C4-2B (cell line): ENCODE data around the gene OLFM1.

Experiments used
- H3K27ac ChIP-seq: fragments of 450-650 bp; 2 replicates; pipeline ENCODE4 v1.5.1; 2017
- CTCF ChIP-seq: fragments of 450-650 bp; conservative IDR thresholded peaks from 2 replicates; pipeline ENCODE4 v1.5.1; 2017; ENCODE audit warnings: mild to moderate bottlenecking
- ZFX ChIP-seq: fragments of 450-650 bp; IDR thresholded peaks from 2 replicates; pipeline ENCODE4 v1.6.1; 2017

OLFM1 gene

GRCh38 chr9:135069558-135070197, 17.8 kb upstream of the OLFM1 start:
- TF ChIP-seq ZFX (no peak), CTCF (no peak)
- H3K27ac ChIP-seq, result no peak overlapping the region

DNA sequence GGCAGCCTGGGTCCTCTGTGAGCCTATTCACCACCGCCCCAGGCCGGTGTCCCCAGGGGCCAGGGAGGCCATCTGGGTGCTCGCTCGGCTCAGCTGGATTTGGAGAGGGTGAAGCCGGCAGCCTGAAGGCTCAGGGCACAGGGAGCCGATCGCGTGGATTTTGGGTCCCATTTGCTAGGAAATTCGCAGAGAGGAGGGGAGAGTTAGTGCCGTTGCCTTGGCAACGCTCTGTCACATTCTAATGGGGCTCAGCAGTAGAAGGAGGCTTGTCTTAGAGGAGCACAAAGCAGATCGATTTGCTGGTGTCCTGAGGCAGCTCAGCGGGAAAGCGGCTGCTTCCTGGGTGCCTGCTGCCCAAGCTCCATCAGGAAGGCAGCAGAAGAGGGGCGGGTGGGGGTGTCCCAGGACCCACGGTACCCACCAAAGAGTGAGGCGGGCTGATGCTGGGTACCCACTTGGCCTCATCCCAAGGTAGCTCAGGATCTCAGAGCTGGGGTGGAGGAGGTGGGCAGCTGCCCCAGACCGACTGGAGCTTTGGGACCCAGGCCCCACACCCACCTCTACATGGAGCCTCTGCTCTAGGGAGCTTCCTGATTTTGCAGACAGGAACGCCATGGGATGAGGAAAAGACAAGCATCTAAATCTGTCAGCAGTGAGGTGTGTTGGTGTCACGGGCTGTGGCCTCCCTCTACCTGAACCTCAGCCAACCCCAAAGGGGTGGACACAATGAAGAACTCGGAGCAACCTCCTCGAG, 17.1 kb upstream of the OLFM1 start:
- TF ChIP-seq ZFX (no peak), CTCF (no peak)
- H3K27ac ChIP-seq, result no peak overlapping the region

- TF ChIP-seq CTCF, result no peak
- no peak for TF ChIP-seq ZFX
- H3K27ac ChIP-seq, result no peak overlapping the region
Measured at GRCh38 chr9:135070964-135071735, 16.3 kb upstream of the OLFM1 start.

GRCh38 chr9:135073081-135073740, 14.3 kb upstream of the OLFM1 start:
- TF ChIP-seq CTCF (no peak), ZFX (no peak)
- no peak overlapping the region for H3K27ac ChIP-seq

DNA sequence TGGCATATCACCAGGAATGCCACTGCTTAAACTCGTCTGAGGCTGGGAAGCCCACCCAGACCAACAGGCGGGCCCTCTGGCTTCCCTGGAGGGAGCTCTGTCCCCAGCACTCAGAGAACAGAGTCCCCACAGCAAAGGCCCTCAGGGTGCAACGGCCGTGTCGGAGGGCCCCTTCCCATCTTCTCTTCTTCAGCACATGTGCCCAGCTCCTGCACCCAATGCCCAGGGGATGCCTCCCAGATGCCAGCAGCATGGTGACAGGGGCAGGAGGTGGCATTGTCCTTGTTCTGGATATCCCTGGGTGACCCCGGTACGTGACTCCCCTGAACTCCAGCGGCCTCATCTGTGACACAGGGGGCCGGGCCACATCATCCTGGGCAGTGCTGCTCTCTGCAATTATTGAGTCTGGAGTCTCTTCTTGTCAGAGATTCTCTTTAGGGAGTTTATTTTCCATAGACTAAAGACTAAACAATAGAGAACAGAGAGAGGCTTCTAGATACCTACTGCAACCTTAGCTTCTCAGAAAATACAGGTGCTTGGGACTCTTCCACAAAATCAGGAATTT, 13.6 kb upstream of the OLFM1 start:
- TF ChIP-seq ZFX, result no peak
- TF ChIP-seq CTCF, result no peak

GRCh38 chr9:135074354-135075233, 12.9 kb upstream of the OLFM1 start:
- H3K27ac ChIP-seq, result no peak overlapping the region
- TF ChIP-seq CTCF (no peak), ZFX (no peak)

More for the DNA sequence above, 13.6 kb upstream of the OLFM1 start:
- no peak overlapping the region for H3K27ac ChIP-seq
